ELF-1 (cell line): ENCODE data around the gene SIL1.
A peak's percentile ranks its signal among the peaks of the same experiment; 100 is the strongest.
"Not testable (repeated sequence)": the region's sequence is repeated elsewhere in the genome, so short reads cannot be mapped to it uniquely, and the experiment has no call there.

Experiments
- DNase-seq: peaks from one replicate; pipeline ENCODE4 v3.0.0-alpha.2; 2016; ENCODE audit warnings: low read depth, low spot score

SIL1 gene

GRCh38 chr5:139075066-139076050, 122.8 kb downstream of the SIL1 start:
- DNase-seq = no peak

DNA sequence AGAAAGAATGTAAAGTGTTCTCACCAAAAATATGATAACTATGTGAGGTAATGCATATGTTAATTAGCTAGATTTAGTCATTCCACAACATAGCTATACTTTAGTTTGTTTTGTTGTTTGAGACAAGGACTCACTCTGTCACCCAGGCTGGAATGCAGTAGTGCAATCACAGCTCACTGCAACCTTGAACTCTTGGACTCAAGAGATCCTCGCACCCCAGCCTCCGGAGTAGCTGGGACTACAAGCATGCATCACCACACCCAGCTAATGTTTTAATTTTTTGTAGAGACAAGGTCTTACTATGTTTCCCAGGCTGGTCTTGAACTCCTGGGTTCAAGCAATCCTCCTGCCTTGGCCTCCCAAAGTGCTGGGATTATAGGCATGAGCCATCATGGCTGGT, 124.2 kb downstream of the SIL1 start:
- DNase-seq = not testable (repeated sequence)

- no peak for DNase-seq
Measured at GRCh38 chr5:139068494-139069151, 129.5 kb downstream of the SIL1 start.

GRCh38 chr5:139068060-139068459, 130.1 kb downstream of the SIL1 start:
- DNase-seq = no peak

- DNase-seq = no peak
Measured at GRCh38 chr5:139065306-139065705, 132.9 kb downstream of the SIL1 start.

GRCh38 chr5:139064613-139065012, 133.6 kb downstream of the SIL1 start:
- no peak for DNase-seq

DNA sequence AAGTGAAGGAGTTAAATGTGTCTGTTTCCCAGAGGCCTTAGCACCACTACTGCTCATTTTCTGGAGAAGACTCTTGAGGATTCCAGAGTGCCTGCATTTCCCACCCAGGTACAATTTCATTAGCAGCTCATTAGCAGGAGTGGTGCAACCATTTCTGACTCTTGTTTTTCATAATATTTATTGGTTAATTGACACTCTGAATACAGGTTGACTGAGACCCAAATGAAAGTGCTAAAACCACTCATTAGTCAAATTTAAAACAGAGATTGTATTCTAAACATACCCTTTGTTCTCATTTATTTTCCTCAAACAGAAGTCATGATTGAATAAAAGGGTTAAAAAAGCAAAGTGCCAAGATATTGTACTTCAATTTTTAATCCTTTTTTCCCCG, 134.5 kb downstream of the SIL1 start:
- DNase-seq = no peak

GRCh38 chr5:139062910-139063663, 135.1 kb downstream of the SIL1 start:
- DNase-seq = no peak

DNA sequence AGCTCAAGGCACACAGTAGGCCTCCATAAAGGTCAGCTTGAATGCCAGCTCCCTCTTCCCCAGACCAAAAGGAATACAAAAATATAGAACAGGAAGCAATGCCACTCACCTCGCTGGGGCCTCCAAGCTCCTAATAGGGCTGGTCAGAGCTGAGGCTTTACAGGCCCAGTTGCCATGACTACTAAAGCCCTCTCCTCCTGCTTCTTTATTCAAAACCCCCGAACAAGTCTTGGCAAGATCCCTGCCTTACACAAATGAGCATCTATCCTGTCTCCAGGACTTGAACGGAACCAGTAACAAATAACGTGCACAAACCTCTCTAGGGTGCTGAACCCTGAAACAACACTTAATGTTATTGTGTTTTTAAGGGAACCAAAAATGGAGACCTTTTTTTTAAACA, 136.3 kb downstream of the SIL1 start:
- DNase-seq = peak; percentile 39

- DNase-seq = no peak
Measured at GRCh38 chr5:139061274-139061673, 136.9 kb downstream of the SIL1 start.

DNA sequence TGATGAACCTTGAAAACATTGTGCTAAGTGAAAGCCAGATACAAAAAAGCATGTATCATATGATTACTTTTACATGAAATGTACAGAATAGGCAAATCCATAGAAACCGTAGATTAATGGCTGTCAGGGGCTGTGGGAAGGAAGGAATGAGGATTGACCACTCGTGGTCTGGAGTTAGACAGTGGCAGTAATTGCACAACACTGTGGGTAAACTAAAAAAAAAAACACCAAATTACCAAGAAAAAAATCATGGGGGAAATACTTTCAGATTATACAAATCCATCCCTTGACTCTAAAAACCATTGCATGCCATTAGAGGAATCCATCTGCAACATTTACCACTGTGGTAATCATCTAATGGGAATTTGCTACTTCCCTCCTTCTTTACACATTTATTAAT, 140.0 kb downstream of the SIL1 start:
- no peak for DNase-seq

- DNase-seq = not testable (repeated sequence)
Measured at GRCh38 chr5:139057045-139057939, 140.9 kb downstream of the SIL1 start.

DNA sequence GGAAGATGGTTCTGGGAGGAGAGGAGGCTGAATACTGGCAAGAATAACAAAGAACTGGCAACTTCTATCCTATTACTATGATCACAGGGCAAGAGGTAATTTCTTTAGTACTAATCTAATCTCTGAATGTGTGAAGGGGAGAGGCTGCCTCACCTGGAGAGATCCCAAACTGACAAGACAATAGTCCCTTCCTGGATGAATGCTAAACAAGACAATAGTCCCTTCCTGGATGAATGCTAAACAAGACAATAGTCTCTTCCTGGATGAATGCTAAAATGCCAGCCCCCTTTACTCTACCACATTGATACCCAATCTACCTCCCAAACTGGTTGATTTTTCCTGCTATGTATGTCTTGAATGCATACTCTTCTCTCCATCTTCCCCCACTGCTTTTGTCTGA, 145.2 kb downstream of the SIL1 start:
- no peak for DNase-seq

DNA sequence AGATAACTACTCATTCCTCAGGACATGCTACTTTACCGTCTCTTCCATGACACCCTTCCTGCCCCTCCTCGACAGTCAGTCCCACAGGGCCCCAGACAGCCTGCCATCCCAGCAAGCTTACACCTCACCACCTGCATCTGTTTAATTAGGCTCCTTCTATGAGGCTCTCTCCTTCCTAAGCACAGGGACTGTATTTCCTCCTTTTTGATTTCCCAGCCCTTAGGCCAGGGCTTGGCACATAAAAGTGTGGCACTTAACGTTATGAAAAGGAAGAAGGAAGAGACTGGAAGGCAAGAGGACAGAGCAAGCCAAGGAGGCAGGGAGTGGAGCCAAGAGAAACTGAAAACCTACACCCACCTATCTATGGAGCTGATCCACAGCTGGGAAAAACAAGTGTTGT, 146.8 kb downstream of the SIL1 start:
- no peak for DNase-seq

GRCh38 chr5:139050432-139050831, 147.7 kb downstream of the SIL1 start:
- no peak for DNase-seq

- no peak for DNase-seq
Measured at GRCh38 chr5:139049780-139050179, 148.4 kb downstream of the SIL1 start.

GRCh38 chr5:139046551-139046950, 151.6 kb downstream of the SIL1 start:
- no peak for DNase-seq

DNA sequence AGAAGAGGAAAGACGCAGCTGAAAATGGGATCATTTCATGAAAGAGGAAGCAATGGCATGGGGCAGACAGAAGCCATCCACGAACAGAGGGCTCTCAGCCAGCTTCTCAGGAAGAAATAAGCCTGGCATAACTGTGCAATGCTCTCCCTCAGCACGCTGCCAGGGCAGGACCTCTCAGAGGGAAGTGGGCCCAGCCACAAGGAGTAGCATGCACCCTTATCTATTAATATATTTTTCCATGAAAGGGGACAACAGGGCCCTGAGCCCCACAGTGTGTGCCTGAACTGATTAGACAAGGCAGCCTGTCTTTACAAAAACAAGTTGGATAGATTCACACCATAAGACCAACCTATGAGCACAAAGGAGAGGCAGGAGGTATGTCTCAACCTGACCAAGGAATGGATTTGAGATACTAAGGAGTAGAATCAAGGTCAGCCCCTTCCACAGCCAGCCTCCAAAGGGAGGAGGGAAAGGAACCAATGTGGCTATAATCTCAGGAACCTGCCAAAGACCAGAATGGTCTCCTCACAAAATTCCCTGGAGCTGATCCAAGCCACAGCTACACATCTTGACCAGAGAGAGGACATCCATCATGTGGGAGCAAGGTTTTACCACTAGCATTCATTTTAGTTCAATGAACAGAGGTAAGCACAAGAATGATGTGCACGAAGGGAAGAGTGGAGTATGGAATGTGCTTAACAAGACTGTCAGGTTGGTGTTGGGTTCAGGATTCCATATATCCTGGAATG, 154.8 kb downstream of the SIL1 start:
- no peak for DNase-seq

- no peak for DNase-seq
Measured at GRCh38 chr5:139040081-139040480, 158.1 kb downstream of the SIL1 start.

DNA sequence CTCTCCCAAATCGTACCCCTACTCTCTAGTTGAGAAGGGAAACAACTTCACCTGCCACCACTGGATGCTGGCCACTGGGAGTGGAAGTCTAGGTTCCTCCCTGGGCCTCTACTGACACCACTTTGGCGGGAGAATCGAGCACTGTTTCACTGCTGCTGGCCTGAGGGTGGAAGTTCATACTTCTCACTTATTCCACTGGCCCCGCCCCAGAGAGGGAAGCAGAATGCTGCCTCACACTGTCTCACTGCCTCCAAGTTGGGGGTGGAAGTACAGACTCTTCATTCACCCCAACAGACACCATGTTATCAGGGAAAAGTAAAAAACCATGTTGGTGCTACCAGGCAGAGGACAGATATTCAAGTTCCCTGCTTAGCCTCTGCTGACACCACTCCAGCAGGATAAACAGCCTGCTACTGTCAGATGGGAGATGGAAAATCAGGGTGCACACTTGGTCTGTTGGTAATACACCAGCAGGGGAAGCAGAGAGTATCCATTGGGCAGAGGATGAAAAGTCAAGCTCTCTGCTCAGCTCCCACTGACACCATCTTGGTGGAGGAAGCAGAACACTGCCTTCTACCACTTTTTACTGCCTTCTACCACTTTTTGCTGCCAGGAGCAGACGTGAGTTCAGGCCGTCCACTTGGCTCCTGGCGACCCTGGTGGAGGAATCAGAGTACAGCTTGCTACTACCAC, 159.4 kb downstream of the SIL1 start:
- peak; percentile 32 for DNase-seq
